ENCODE data around the gene ABLIM3. TPM values are rescaled to one million over a fixed set of nuclear protein-coding genes. Genes with fewer than 3 reads are reported as not detected.

ABLIM3 gene
- polyA plus RNA-seq, 1 donor (not counting 4 experiments of a cell fraction or from before 2014, with no cell fraction given) = 7.9 TPM

GRCh38 chr5:149161026-149161687 lies 19.9 kb downstream of the ABLIM3 start:
- no peak overlapping the region for H3K9ac ChIP-seq (ENCODE audit: control insufficient read depth, extremely low read depth, insufficient read depth, low read length)
- FAIRE-seq = no peak
- DNase-seq (ENCODE audit: low read depth, low spot score) = no peak
- no peaks in the 10 kb centered on the region for H4K20me1 ChIP-seq (ENCODE audit: control insufficient read depth, extremely low read depth, insufficient read depth, low read length)
- H3K9me1 ChIP-seq (ENCODE audit: control insufficient read depth, extremely low read depth, insufficient read depth, low read length) = no peaks in the 10 kb centered on the region
- H3K4me2 ChIP-seq (ENCODE audit: control insufficient read depth, extremely low read depth, insufficient read depth, low read depth, low read length) = no peak overlapping the region
- H3K27me3 ChIP-seq (ENCODE audit: control insufficient read depth, extremely low read depth, insufficient read depth, low read length) = no peaks in the 10 kb centered on the region
- no peaks in the 10 kb centered on the region for H3K9me3 ChIP-seq (ENCODE audit: control insufficient read depth, low read depth, low read length)
- no peaks in the 10 kb centered on the region for H3K36me3 ChIP-seq (ENCODE audit: control insufficient read depth in 2 of 2, extremely low read depth in 1 of 2, insufficient read depth in 2 of 2, low read length in 2 of 2)
- dilution Hi-C loops (cut with MboI; ENCODE audit: extremely low pct_ligation_motif_present, low sequenced_read_pairs) = no loop called here
- no peak for TF ChIP-seq CTCF (optimal IDR thresholded peaks at IDR 0.05 in 1 of 3, IDR thresholded peaks at IDR 0.05 in 1 of 3, conservative IDR thresholded peaks at IDR 0.05 in 1 of 3; ENCODE audit: extremely low read depth in 1 of 3, insufficient read depth in 2 of 3, low read length in 3 of 3)
- TF ChIP-seq EZH2 (IDR thresholded peaks at IDR 0.05; ENCODE audit: low read length) = no peak
- no peak overlapping the region for H3K4me3 ChIP-seq (ENCODE audit: control insufficient read depth in 2 of 3, extremely low read depth in 1 of 3, insufficient read depth in 2 of 3, low read depth in 1 of 3, low read length in 3 of 3)
- peaks cover 5% of the 10 kb centered on the region for H3K4me1 ChIP-seq (ENCODE audit: control insufficient read depth, extremely low read depth, insufficient read depth, low read length)
- no peaks in the 10 kb centered on the region for H3K79me2 ChIP-seq (ENCODE audit: control insufficient read depth, insufficient read depth, low read length)
- no peak overlapping the region for H3K27ac ChIP-seq (ENCODE audit: control insufficient read depth, insufficient read depth, low read length)
- H2AFZ ChIP-seq (ENCODE audit: control insufficient read depth, low read length) = no peak overlapping the region

DNA sequence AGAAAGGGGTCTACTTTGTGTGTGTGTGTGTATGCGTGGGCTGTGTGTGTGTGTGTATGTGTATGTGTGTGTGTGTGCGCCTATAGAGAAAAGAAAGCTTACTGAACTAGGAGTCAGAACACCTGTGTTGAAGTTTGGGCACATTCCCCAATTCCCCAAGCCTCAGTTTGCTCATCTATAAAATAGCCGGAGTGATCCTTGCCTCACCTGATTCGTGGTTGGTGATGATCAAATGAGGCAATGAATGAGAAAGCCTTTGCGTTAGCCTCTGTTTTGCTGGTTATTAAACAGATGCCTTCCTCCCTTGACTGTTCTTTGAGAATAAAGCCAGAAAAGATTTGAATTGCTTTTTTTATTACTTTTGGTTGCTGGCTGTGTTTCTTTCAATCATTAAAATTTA lies 20.6 kb downstream of the ABLIM3 start:
- FAIRE-seq (no peak), DNase-seq (ENCODE audit: low read depth, low spot score) (no peak)
- Histone ChIP-seq H3K9ac (ENCODE audit: control insufficient read depth, extremely low read depth, insufficient read depth, low read length) (no peak overlapping the region), H2AFZ (ENCODE audit: control insufficient read depth, low read length) (no peak overlapping the region), H3K79me2 (ENCODE audit: control insufficient read depth, insufficient read depth, low read length) (no peaks in the 10 kb centered on the region), H3K9me3 (ENCODE audit: control insufficient read depth, low read depth, low read length) (no peaks in the 10 kb centered on the region), H3K36me3 (ENCODE audit: control insufficient read depth in 2 of 2, extremely low read depth in 1 of 2, insufficient read depth in 2 of 2, low read length in 2 of 2) (no peaks in the 10 kb centered on the region), H3K9me1 (ENCODE audit: control insufficient read depth, extremely low read depth, insufficient read depth, low read length) (no peaks in the 10 kb centered on the region), H3K27ac (ENCODE audit: control insufficient read depth, insufficient read depth, low read length) (no peak overlapping the region), H3K27me3 (ENCODE audit: control insufficient read depth, extremely low read depth, insufficient read depth, low read length) (no peaks in the 10 kb centered on the region), H4K20me1 (ENCODE audit: control insufficient read depth, extremely low read depth, insufficient read depth, low read length) (no peaks in the 10 kb centered on the region), H3K4me3 (ENCODE audit: control insufficient read depth in 2 of 3, extremely low read depth in 1 of 3, insufficient read depth in 2 of 3, low read depth in 1 of 3, low read length in 3 of 3) (no peak overlapping the region), H3K4me2 (ENCODE audit: control insufficient read depth, extremely low read depth, insufficient read depth, low read depth, low read length) (no peak overlapping the region), H3K4me1 (ENCODE audit: control insufficient read depth, extremely low read depth, insufficient read depth, low read length) (peaks cover 5% of the 10 kb centered on the region)
- no peak for TF ChIP-seq CTCF (optimal IDR thresholded peaks at IDR 0.05 in 1 of 3, IDR thresholded peaks at IDR 0.05 in 1 of 3, conservative IDR thresholded peaks at IDR 0.05 in 1 of 3; ENCODE audit: extremely low read depth in 1 of 3, insufficient read depth in 2 of 3, low read length in 3 of 3)
- no peak for TF ChIP-seq EZH2 (IDR thresholded peaks at IDR 0.05; ENCODE audit: low read length)
- dilution Hi-C loops (cut with MboI; ENCODE audit: extremely low pct_ligation_motif_present, low sequenced_read_pairs) = no loop called here
